Right atrium auricular region (tissue), 2 donors: Measurements from ENCODE around the gene EXOC4. TPM values are rescaled to one million over a fixed set of nuclear protein-coding genes. Genes with fewer than 3 reads are reported as not detected.

Source experiments
- DNase-seq: peaks from one replicate; pipeline ENCODE4 v3.0.0-alpha.2; 2019; ENCODE audit warnings: low spot score
- H3K27ac ChIP-seq, 2 donors: fragments of 200-600 bp; sonication (generic); 1 replicate in 1 of 2; 2 replicates in 1 of 2; pipeline ENCODE4 v1.5.1; 2016 to 2019
- H3K27me3 ChIP-seq, 2 donors: fragments of 200-600 bp; sonication (generic); one replicate each; pipeline versions ENCODE4 v1.5.1 to v1.6.0; 2017 to 2019
- H3K36me3 ChIP-seq: fragments of 200-600 bp; sonication (generic); one replicate; pipeline ENCODE4 v1.5.1; 2016
- H3K4me1 ChIP-seq, 2 donors: fragments of 200-600 bp; sonication (generic); one replicate each; pipeline versions ENCODE4 v1.5.1 to v1.6.0; 2017 to 2019
- H3K4me3 ChIP-seq, 2 donors: fragments of 200-600 bp; sonication (generic); 1 replicate in 1 of 2; 2 replicates in 1 of 2; pipeline ENCODE4 v1.5.1; 2017 to 2019; ENCODE audit warnings: mild to moderate bottlenecking in 1 of 2, moderate library complexity in 1 of 2
- H3K9me3 ChIP-seq, 2 donors: fragments of 200-600 bp; sonication (generic); one replicate each; pipeline ENCODE4 v1.5.1; 2019
- total RNA-seq, 2 donors: library from RNA; depleted of rRNA; stranded (reverse); fragments of >200 nt; gene quantifications; one replicate each; pipeline ENCODE4 v1.1.0, GENCODE V29; 2016
- TF ChIP-seq, protein P1 (sequence below), 2 donors: fragments of 200-600 bp; sonication (generic); IDR thresholded peaks; one replicate each; pipeline ENCODE4 v1.5.1; 2019; ENCODE audit warnings: antibody characterized with exemption in 2 of 2

Gene EXOC4
- total RNA-seq, 2 donors from 2014 or later, result 24.7 to 30.6 TPM

GRCh38 chr7:133382775-133383559 is 130.1 kb downstream of the EXOC4 start:
- H3K4me1 ChIP-seq, result peaks cover 0 to 14% of the 10 kb centered on the region in 2 donors
- no peak for DNase-seq
- TF ChIP-seq, protein P1, sequence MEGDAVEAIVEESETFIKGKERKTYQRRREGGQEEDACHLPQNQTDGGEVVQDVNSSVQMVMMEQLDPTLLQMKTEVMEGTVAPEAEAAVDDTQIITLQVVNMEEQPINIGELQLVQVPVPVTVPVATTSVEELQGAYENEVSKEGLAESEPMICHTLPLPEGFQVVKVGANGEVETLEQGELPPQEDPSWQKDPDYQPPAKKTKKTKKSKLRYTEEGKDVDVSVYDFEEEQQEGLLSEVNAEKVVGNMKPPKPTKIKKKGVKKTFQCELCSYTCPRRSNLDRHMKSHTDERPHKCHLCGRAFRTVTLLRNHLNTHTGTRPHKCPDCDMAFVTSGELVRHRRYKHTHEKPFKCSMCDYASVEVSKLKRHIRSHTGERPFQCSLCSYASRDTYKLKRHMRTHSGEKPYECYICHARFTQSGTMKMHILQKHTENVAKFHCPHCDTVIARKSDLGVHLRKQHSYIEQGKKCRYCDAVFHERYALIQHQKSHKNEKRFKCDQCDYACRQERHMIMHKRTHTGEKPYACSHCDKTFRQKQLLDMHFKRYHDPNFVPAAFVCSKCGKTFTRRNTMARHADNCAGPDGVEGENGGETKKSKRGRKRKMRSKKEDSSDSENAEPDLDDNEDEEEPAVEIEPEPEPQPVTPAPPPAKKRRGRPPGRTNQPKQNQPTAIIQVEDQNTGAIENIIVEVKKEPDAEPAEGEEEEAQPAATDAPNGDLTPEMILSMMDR (IDR thresholded peaks at IDR 0.05), result no peak
- no peak overlapping the region for H3K27ac ChIP-seq
- H3K27me3 ChIP-seq, result no peaks in the 10 kb centered on the region
- H3K9me3 ChIP-seq, result peaks cover 0 to 4% of the 10 kb centered on the region in 2 donors
- H3K4me3 ChIP-seq, result no peak overlapping the region
- no peaks in the 10 kb centered on the region for H3K36me3 ChIP-seq

GRCh38 chr7:133386205-133386604 is 133.3 kb downstream of the EXOC4 start:
- TF ChIP-seq, protein P1 (IDR thresholded peaks at IDR 0.05), result no peak
- Histone ChIP-seq H3K9me3 (no peaks in the 10 kb centered on the region), H3K4me1 (peaks cover 0 to 14% of the 10 kb centered on the region in 2 donors), H3K27ac (no peak overlapping the region), H3K27me3 (no peaks in the 10 kb centered on the region), H3K36me3 (no peaks in the 10 kb centered on the region), H3K4me3 (no peak overlapping the region)
- DNase-seq, result no peak

DNA sequence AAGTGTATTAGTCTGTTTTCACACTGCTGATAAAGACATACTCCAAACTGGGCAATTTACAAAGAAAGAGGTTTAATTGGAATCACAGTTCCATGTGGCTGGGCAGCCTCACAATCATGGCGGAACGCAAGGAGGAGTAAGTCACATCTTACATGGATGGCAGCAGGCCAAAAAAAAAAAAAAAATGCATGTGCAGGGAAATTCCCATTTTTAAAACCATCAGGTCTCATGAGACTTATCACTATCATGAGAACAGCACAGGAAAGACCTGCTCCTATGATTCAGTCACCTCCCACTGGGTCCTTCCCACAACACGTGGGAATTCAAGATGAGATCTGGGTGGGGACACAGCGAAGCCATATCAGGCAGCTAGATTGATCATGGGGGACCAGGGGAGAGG is 136.8 kb downstream of the EXOC4 start:
- Histone ChIP-seq H3K4me3 (no peak overlapping the region), H3K27me3 (no peaks in the 10 kb centered on the region), H3K27ac (no peak overlapping the region), H3K4me1 (peaks cover 0 to 14% of the 10 kb centered on the region in 2 donors), H3K36me3 (no peaks in the 10 kb centered on the region), H3K9me3 (no peaks in the 10 kb centered on the region)
- DNase-seq, result no peak
- TF ChIP-seq, protein P1 (IDR thresholded peaks at IDR 0.05), result no peak

- H3K9me3 ChIP-seq, result no peaks in the 10 kb centered on the region
- H3K36me3 ChIP-seq, result no peaks in the 10 kb centered on the region
- TF ChIP-seq, protein P1 (IDR thresholded peaks at IDR 0.05), result no peak
- no peaks in the 10 kb centered on the region for H3K27me3 ChIP-seq
- no peak overlapping the region for H3K4me3 ChIP-seq
- H3K27ac ChIP-seq, result no peak overlapping the region
- peaks cover 0 to 13% of the 10 kb centered on the region in 2 donors for H3K4me1 ChIP-seq
- no peak for DNase-seq
These were observed 138.3 kb downstream of the EXOC4 start for GRCh38 chr7:133391206-133391605.

DNA sequence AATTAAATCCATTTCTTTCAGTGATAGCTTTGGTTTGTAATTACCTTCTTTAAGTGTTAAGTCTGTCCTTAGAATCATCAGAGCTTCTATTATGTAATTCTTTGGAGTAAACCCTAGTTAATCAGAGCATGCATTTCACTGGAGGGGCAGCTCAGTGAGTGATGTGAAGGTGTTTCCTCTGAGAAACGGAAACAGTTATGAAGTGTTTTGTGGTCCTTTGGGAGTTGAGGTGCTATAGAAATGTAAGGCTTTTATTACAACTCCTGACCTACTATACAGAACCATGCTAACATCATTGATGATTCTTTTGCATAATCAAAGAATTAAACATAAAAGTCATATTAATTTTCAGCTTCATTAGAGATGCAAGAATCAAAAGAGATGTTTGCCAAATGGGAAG is 141.5 kb downstream of the EXOC4 start:
- TF ChIP-seq, protein P1 (IDR thresholded peaks at IDR 0.05), result no peak
- Histone ChIP-seq H3K36me3 (no peaks in the 10 kb centered on the region), H3K27me3 (no peaks in the 10 kb centered on the region), H3K27ac (no peak overlapping the region), H3K9me3 (no peaks in the 10 kb centered on the region), H3K4me1 (no peaks in the 10 kb centered on the region), H3K4me3 (no peak overlapping the region)
- DNase-seq, result no peak

- TF ChIP-seq, protein P1 (IDR thresholded peaks at IDR 0.05), result no peak
- Histone ChIP-seq H3K27ac (no peak overlapping the region), H3K27me3 (no peaks in the 10 kb centered on the region), H3K4me1 (no peaks in the 10 kb centered on the region), H3K4me3 (no peak overlapping the region), H3K36me3 (no peaks in the 10 kb centered on the region), H3K9me3 (no peaks in the 10 kb centered on the region)
- no peak for DNase-seq
These were observed 142.7 kb downstream of the EXOC4 start for GRCh38 chr7:133395551-133395950.
